DMS153 treated with DMSO at 0.1 percent for 48 hours (cell line): ENCODE results near the gene CCDC69.
"Not testable (repeated sequence)": the region's sequence is repeated elsewhere in the genome, so short reads cannot be mapped to it uniquely, and the experiment has no call there.

Experiments used
- DNase-seq: peaks from one replicate; lab custom pipeline; 2025; ENCODE audit not compliant: unreplicated experiment; lab: John Stamatoyannopoulos, UW

The CCDC69 gene, protein sequence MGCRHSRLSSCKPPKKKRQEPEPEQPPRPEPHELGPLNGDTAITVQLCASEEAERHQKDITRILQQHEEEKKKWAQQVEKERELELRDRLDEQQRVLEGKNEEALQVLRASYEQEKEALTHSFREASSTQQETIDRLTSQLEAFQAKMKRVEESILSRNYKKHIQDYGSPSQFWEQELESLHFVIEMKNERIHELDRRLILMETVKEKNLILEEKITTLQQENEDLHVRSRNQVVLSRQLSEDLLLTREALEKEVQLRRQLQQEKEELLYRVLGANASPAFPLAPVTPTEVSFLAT

DNA sequence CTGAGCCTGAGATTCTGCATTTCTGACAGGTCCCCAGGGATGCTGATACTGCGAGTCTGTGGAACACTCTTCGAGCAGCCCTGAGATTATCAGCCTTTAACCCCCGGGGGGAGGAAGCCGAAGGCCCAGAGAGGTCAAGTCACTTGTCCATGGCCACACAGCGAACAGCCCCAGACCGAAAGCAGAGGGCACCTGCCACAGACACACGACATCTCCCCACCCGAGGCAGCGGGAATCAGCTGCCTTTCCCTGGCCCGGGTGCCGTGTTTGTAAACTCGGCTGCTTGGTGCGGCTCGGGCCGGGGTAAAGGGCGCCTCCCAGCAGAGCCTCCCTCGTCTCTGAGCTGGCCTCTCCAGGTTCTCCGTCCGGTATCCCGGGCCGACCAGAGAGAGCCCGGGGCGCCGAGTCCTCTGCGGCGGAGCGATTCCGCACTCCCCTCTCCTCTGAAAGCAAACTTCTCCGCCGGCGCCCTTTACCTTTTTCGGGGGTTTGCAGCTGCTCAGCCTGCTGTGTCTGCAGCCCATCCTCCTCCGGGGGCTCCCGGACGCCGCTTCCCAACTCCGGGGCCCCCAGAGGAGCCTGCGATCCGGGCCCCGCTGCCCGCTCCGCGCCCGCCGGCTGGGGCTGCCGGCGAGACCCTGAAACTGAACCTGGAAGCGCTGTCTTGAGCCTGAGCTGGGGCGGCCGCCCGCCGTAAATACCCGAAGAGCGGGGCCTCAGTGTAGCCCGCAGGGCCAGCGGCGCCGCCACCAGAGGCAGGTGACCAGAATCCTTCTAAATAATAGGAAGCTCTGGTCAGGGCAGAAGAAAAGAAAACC lies at the start of gene CCDC69:
CCDC69 (minus strand) TSS at position 646 of the 818 bp plus-strand sequence; CDS start at position 524, 122 bp downstream.
- DNase-seq = peak; percentile 25

DNA sequence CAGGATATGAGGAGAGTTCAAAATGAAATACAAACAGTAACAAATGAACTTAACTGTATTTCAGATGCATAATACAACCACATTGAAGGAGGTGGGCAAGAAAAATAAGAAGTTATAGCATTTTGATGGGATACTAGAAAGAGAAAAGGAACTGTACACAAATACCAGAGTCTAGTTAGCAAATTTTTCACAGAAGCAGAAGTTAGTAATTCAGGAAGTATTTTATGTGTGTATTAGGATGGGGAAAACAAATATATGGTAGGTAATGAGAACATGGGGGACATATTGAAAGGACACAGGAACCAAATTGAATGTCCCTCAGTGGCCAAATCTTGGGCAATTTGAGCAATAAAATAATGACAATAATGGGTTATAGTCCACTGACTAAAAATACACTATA lies 47.4 kb upstream of the CCDC69 start:
- DNase-seq = no peak

GRCh38 chr5:151270599-151270998 lies 46.7 kb upstream of the CCDC69 start:
- DNase-seq = no peak

- no peak for DNase-seq
These were observed 43.8 kb upstream of the CCDC69 start for GRCh38 chr5:151267491-151268260.

- DNase-seq = no peak
These were observed 40.2 kb upstream of the CCDC69 start for GRCh38 chr5:151264113-151264512.

GRCh38 chr5:151262532-151262931 lies 38.6 kb upstream of the CCDC69 start:
- DNase-seq = no peak

DNA sequence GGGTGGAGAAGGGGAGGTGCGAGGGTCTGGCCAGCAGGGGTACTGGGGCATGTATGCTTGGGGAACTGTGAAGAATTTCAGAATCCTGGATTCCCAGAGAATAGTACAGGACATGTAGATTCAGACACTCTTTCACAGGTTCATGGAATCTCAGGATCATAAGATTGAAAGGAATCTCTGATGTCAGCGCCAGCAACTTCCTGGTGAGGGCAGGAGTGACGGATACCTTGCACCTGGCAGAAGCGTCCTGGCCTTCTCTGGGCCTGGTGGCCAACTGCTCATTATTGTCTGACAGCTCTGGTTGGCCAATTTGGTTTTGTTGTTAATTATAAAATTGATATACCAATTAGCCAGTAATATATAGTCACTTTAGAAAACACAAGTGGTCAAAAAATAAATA lies 36.0 kb upstream of the CCDC69 start:
- DNase-seq = no peak

DNA sequence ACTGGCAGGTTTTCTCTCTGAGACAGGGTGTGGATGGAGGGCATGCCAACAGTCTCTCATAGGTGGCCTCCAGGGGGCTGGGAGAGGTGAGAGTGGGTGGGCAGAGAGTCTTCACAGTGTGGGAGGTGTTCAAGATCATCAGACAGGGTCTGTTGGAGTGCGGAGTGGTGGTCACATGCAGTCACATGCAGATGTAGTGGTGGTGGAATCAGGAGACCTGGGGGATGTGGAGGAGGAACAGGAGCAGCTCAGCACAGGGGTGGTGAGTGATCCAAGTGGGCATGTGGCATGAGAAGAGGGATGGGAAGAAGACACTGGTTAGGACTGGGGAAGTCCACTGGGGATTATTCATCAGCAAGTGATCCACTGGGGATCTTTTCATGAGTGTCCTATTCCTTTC lies 34.9 kb upstream of the CCDC69 start:
- no peak for DNase-seq

GRCh38 chr5:151258201-151258611 lies 34.3 kb upstream of the CCDC69 start:
- no peak for DNase-seq

DNA sequence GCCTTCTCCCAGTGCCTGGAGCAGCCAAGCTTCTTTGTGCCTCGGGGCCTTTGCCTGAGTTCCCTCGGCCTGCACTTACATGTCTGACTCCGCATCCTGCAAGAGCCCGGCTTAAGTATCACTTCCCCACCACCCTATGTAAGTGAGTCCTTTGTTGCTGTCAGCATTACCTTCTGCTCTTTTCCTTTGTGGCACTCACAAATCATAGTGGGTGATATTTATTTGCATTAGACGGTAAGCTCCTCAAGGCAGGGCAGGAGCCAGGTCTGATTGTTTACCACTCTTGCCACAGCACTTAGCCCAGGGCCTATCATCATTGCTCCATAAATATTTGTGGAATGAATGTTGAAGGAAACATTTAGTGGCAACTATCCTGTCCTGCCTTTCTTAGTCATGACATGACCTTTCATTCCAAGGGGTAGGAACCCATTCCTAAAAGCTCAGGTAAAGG lies 33.9 kb upstream of the CCDC69 start:
- no peak for DNase-seq

- no peak for DNase-seq
These were observed 31.9 kb upstream of the CCDC69 start for GRCh38 chr5:151255621-151256286.

DNA sequence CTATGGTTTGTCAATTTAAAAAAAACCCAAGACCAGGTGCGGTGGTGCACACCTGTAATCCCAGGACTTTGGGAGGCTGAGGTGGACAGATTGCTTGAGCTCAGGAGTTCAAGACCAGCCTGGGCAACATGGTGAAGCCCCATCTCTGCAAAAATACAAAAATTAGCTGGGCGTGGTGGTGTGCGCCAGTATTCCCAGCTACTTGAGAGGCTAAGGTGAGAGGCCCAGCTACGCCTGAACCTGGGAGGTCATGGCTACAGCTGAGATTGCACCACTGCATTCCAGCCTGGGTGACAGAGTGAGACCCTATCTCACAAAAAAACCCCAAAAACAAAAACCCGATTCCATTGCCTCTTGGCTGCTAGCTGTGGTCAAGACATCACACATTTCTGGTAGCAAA lies 31.1 kb upstream of the CCDC69 start:
- DNase-seq = not testable (repeated sequence)

- no peak for DNase-seq
These were observed 30.7 kb upstream of the CCDC69 start for GRCh38 chr5:151254556-151254955.

DNA sequence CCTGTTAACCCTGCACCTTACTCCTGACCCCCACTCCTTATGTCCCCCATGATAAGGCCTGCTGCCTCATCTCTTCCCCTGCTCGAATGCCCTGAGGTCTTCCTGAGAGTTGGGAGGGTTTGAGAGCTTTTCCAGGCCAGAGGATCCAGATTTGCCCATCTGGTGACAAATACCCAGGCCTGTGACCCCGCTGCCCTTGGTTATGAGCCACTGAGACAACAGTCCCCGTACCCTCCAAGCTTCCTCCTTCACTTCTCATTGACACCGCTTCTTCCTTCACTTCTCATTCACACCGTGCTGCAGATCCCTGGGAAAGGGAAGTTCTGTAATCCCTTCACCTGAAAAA lies 29.7 kb upstream of the CCDC69 start:
- no peak for DNase-seq

DNA sequence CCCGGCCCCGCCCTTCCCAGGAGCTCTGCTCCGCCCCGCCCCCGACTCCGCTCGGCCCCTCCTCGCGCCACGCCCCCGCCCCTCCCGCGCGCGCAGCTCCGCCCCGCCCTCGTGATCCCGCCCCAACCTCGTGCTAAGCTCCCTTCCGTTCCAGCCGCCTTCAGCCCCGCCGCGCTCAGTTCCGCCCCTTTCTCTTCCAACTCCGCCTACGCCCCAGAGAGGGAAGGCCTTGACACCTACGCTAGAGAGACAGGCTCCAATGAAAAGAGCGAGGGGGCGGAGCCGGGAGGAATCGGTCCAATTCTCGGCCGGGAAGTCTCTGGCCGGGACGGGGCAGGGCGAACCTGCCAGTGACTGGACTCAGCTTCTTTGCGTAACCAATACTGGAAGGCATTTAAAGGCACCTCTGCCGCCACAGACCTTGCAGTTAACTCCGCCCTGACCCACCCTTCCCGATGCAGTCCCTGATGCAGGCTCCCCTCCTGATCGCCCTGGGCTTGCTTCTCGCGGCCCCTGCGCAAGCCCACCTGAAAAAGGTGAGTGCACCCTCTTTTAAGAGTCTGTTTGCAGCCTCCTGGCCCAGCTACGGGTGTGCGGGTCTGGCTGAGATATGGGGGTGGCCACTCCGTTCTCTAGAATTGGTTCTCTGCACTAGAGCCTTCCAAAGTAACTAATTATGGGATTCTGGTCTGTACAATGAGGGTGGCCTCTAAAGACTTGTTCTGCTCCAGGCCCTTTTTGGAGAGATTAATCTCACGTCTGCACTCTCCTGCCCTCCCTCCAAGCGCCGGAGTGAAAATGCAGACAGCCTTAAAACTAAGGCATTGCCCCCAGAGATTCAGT lies 29.1 kb upstream of the CCDC69 start, which contains the start of gene GM2A:
GM2A (plus strand) TSS at position 424 of the 843 bp plus-strand sequence; CDS start at position 456, 32 bp downstream.
- DNase-seq = peak; percentile 79

DNA sequence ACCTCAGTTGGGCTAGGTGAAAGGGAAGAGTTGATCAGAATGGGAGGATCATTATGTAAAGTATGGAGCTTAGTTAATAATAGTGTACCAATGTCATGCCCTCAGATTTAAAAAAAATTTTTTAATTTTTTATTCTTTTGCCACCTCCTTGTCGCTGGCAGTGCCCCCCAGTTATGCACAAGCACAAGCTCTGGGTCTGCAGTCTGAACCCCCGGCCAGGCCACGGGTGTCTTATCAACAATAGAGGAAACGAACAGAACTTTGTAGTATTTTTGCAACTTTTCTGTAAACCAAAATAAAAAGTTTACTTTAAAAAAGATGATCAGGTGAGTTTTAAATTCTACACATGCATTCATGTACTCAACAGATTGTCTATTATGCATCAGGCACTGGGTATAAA lies 27.7 kb upstream of the CCDC69 start:
- DNase-seq = no peak

DNA sequence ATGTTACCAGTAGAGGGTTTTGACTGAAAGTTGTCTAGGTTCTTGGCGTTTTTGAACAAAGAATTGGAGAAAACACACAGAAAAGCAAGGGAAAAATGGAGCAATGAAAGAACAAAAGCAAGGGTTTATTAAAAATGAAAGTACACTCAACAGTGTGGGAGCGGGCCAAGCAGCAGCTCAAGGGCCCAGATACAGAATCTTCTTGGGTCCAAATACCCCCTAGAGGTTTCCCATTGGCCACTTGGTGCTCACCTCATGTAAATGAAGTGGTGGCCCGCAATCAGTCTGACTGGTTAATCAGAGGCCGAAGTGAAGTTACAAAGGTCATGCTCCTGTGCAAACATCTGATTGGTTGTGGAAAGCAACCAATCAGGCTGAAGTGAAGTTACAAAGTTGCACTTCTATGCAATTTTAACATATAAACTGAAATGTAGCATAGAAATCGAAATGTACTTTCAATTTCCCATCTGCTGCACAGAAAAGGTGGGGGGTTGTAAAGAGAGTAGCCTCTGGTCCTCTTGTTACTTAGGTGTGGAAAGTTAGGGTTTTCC lies 27.2 kb upstream of the CCDC69 start:
- DNase-seq = no peak

DNA sequence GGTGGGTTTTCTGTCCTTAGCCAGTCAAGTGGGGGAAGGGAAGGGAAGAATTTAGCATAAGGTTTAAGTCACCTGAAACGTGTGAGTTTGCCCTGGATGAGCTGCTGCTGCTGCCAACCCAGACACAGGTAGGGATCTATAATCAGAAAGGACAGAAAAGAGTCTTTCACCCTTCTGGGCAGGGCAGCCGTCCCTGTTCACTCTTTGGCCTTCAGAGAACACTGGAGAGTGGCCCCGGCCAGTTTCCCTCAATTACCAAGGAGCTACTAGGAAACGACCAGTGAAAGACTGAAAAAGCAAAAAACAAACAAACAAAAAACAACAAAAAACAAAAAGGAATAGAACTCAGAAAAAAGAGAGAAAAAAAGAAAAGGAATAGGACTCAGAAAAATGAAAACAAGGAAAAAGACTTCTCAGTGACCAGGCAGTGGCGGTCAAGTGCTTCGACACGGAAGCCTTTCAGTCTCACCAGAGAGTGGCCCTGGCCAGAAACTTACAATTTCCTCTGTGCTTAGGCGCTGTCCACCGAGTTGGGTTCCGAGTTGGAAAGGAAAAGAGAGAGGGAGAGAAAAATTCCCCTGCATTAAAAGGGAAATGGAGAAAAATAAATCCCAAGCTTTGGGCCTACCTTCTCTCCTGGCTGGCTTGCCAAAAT lies 26.6 kb upstream of the CCDC69 start:
- DNase-seq = no peak

DNA sequence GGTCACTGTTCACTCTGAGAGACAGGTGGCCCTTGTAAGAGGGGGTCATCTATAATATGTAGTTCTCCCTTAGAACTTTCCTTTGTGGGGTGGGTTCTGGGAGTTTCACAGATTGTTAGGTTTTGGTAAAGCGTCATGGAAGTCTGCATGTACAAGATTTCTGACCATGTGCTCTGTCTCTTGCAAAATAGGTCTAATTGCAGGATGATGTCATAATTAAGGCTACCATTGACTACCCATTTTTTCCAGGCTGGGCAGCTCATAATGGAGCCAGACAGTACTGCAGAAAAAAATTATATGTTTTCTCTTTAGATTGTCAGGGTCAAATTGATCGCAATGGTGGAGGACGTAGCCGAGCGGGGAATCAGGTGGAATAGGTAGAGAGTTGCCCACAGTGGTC lies 25.4 kb upstream of the CCDC69 start:
- no peak for DNase-seq
